Activated naive CD4-positive, alpha-beta T cell treated with anti-CD3 and anti-CD28 coated beads, Interleukin-2, amount 50 U/mL, for 16 hours (primary cell): ENCODE measurements around the gene CPNE6.

Source experiments
- DNase-seq: peaks from one replicate; pipeline ENCODE4 v3.0.0-alpha.2; 2020

Gene CPNE6

GRCh38 chr14:24108336-24108874, 37.0 kb downstream of the CPNE6 start:
- no peak for DNase-seq

- DNase-seq: no peak
Observed at GRCh38 chr14:24110060-24110459, 38.7 kb downstream of the CPNE6 start.

- DNase-seq: no peak
Observed at GRCh38 chr14:24110523-24110922, 39.2 kb downstream of the CPNE6 start.

DNA sequence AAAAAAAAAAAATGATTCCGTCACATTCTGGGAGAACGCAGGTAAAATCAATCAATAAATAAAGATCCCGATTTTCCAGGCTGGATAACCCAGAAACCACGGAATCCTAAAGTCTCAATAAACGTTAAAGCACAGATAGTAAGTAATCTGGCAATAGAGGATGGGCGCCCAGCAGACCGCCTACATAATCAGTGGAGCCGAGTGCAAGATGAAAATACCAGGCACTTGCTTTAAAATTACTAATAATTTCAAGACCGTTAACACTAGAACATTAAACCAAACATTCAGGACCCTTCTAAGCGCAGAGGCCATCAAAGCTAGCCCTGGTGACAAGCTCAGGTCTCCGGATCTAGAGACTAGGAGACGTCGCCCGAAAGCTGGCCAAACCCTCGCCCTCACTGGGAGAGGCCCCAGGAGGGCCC, 42.0 kb downstream of the CPNE6 start:
- DNase-seq: no peak

GRCh38 chr14:24113801-24114531, 42.6 kb downstream of the CPNE6 start:
- peak; percentile 71 for DNase-seq

DNA sequence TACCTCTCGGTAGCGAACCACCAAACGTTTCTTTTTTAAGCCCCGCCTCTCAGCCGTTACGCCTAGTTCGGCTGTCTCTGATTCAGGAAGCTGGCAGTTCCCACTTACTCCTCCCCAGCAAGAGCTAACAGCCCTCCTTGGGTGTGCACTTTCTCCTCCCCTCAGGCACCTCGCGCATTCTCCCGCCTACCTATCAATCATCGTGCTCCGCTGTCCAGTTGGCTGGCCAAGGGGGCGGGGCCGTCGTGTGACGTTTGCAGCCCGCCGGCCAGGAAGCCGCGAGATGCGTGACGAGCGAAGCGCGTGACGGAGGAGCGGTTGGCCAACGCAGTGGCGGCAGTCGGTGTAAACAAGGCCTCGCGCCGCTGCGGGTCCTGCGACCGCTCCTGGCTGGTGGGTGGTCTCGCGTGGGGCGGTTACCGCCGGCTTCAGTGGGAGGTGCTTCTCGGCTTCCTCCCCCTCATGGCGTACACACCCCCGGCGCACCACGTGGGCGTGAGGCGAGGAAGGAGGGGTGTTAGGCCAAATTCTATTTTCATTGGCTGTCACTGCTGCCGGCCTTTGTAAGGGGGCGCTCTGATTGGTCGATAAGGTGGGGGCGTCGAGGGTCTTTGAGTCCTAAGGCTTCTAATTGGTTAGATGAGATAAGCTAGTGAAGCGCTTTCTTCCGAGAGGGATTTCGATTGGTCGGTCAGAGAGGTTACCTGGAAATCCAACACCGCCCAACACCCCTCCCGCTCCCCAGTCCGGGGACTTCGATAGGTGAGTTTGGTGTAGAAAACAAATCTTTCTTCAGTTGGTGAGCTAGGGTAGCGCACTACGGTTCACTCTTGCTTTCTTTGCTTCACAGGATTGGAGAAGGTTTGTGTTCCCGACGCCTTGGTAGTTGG, 43.4 kb downstream of the CPNE6 start, which contains the start of the genes DCAF11 and NRL:
TSS of gene DCAF11 (plus strand) at position 246 of the 890 bp plus-strand sequence. CDS start 818 bp downstream, outside the sequence.
TSS of gene NRL (minus strand) at position 418 of the 890 bp plus-strand sequence. CDS start 32,101 bp downstream, outside the sequence.
- peak; percentile 98 for DNase-seq

- DNase-seq: no peak
Observed at GRCh38 chr14:24115422-24116127, 44.2 kb downstream of the CPNE6 start.

DNA sequence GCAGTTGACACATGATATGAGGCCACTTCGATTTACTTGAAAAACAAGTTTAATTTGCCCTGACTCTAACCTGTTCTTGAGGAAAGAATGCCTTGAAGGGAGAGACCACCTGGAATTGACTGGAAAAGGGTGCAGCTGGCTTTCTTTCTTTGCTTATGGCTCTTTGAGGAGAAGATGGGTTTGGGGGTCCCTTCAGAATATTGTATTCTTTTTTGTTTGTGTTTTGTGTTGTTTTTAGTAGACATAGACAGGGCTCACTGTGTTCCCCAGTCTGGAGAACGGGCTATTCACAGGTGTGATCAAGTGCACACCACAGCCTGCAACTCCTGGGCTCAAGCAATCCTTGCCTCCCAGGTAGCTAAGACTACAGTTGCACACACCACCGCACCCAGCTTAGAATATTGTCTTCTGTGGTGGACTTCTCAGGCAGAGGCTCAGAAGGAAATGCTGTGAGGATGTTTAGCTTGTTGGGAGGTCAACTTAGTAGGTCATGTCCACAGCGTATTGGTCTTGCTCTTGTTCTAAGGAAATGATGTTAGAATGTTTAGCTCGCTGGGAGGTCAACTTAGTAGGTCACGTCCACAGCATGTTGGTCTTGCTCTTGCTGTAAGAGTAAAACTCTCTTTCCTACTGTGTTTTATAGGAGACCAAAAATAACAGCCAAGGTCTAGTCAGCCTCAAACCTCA, 44.9 kb downstream of the CPNE6 start:
- DNase-seq: no peak

GRCh38 chr14:24117179-24117578, 45.8 kb downstream of the CPNE6 start:
- DNase-seq: no peak

- DNase-seq: no peak
Observed at GRCh38 chr14:24119691-24120090, 48.3 kb downstream of the CPNE6 start.

DNA sequence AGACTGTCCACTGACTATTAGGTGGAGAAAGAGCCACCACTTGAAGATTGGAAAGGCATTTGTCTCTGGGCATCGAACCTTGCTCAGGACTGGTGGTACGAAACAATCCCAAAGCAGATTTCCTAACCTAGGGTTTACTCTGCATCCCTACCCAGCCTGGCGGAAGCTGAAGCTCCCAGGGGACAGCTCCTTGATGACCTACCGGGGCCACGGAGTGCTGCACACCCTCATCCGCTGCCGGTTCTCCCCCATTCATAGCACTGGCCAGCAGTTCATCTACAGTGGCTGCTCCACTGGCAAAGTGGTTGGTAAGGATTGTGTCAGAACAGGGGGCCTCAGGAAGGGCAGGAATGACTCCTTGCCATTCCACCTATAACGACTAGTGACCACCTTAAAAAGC, 49.8 kb downstream of the CPNE6 start:
- no peak for DNase-seq

DNA sequence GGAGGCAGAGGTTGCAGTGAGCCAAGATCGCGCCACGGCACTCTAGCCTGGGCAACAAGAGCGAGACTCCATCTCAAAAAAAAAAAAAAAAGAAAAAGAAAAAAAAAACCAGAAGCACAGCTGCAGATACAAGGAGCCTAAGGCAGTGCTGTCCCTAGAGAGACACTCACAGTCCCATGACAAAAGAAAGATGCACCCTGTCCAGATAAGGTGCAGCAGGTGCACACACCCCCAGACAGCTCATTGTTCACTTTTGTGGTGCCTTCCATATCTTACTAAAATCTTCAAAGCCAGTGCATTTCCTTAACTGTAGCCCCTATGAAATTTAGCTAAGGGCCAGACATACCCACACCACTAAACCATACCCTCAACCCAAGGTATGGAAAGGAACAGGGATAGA, 51.1 kb downstream of the CPNE6 start:
- DNase-seq: no peak

DNA sequence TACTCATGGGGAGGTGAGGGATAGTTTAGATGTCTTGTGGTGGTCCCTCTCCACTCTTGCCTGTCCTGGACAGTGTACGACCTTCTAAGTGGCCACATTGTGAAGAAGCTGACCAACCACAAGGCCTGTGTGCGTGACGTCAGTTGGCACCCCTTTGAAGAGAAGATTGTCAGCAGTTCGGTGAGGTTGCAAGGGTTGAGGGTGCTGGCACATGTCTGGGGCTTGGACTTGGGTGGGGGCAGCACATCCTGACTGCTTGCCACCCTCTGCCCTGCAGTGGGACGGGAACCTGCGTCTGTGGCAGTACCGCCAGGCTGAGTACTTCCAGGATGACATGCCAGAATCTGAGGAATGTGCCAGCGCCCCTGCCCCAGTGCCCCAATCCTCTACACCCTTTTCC, 51.5 kb downstream of the CPNE6 start:
- DNase-seq: no peak

DNA sequence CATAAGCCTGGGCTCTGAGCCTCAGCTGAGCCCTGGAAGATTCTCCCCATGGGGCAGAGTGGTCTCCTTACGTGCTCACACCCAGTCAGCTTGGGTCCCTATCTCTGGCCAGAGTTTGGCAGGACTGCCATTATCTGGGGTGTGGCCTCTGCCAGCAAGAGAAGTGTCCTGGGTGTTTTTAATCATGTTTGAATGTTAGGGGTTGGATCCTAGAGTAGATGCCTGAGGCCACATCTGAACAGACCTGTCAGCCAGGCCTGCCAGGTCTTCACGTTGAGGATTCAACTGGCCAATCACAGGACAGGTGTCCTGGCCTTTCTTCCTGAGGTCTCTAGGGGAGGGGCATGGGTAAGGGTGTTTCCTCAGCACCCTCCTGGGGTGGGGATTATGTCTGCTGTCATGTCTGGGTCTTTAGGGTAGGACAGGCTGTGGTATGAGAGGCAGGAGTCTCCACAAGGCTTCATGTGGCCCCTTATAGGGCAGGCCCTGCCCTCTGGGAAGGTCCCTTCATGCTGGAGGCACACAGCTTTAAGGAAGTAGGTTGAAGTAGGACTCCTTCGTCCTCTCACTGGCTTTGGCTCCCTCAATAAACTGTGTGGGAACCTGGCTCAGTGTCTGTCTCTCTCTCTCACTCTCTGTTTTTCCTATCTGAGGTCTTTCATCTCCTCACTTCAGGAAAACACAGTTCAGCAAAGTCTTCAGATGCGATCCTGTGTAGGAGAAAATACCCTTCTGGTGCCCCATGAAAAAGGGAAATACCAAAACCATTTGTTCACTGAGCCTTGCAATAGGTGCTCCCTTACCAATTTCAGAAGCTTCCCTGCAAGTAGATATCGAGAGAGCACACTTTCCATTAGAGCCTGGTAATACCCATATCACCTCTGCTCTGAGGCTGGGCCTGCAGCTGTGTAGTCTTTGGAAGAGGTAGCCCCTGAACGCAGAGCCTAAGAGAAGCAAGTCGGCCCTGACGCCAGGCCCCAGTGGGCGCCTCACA, 52.4 kb downstream of the CPNE6 start:
- no peak for DNase-seq

DNA sequence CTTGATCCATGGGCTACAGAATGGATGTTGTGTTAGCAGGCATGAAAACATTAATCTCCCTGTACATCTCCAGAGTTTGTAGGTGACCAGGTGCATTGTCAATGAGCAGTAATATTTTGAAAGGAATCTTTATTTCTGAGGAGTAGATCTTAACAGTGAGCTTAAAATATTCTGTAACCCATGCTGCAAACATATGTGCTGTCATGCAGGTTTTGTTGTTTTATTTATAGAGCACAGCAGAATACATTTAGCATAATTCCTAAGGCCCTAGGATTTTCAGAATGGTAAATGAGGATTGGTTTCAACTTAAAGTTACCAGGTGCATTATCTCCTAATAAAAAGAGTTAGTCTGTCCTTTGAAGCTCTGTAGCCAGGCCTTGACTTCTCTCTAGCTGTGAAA, 55.6 kb downstream of the CPNE6 start:
- DNase-seq: no peak

DNA sequence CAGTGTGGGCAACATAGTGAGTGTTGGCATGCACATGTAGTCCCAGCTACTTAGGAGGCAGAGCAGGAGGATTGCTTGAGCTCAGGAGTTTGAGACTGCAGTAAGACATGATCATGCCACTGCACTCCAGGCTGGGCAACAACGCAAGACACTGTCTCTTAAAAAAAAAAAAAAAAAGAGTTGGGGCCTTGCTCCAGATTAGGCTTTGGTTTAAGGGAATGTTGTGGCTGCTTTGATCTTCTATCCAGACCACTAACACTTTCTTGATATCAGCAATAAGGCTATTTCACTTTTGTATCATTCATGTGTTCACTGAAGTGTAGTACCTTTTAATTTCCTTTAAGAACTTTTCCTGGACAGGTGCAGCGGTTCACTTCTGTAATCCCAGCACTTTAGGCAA, 56.3 kb downstream of the CPNE6 start:
- DNase-seq: no peak
